Osteocyte (in vitro differentiated cells): Measurements from ENCODE around the gene AURKAIP1. TPM values are rescaled to one million over a fixed set of nuclear protein-coding genes. Genes with fewer than 3 reads are reported as not detected.

Experiments used
- DNase-seq: peaks from one replicate; pipeline ENCODE4 v3.0.0; 2021; ENCODE audit warnings: mixed read lengths; ENCODE audit not compliant: unreplicated experiment; ENCODE audit errors: extremely low spot score
- H3K27ac Mint-ChIP-seq: one replicate; pipeline ENCODE4 v1.8.0; 2021; ENCODE audit warnings: mild to moderate bottlenecking, mixed read lengths; ENCODE audit not compliant: unreplicated experiment
- H3K27me3 Mint-ChIP-seq: one replicate; pipeline ENCODE4 v1.8.0; 2021; ENCODE audit warnings: mixed read lengths; ENCODE audit not compliant: unreplicated experiment
- H3K36me3 Mint-ChIP-seq: one replicate; pipeline ENCODE4 v1.8.0; 2021; ENCODE audit warnings: mixed read lengths; ENCODE audit not compliant: unreplicated experiment
- H3K4me1 Mint-ChIP-seq: one replicate; pipeline ENCODE4 v1.8.0; 2021; ENCODE audit warnings: mixed read lengths; ENCODE audit not compliant: unreplicated experiment
- H3K4me3 Mint-ChIP-seq: one replicate; pipeline ENCODE4 v1.8.0; 2021; ENCODE audit warnings: mild to moderate bottlenecking, moderate library complexity, mixed read lengths; ENCODE audit not compliant: unreplicated experiment
- H3K9me3 Mint-ChIP-seq: one replicate; pipeline ENCODE4 v1.8.0; 2021; ENCODE audit warnings: mixed read lengths; ENCODE audit not compliant: unreplicated experiment
- CTCF ChIP-seq: fragments of 200-600 bp; sonication (generic); IDR thresholded peaks from 2 replicates; pipeline ENCODE4 v1.5.0; 2021; ENCODE audit warnings: antibody characterized with exemption, mild to moderate bottlenecking, moderate library complexity
- total RNA-seq: library from RNA; stranded (reverse); gene quantifications from 2 replicates; pipeline ENCODE4 v1.2.1, GENCODE V29; 2021

AURKAIP1 gene
- total RNA-seq, 1 donor from 2014 or later = 116 TPM

- H3K9me3 Mint-ChIP-seq = no peaks in the 10 kb centered on the region
- H3K27me3 Mint-ChIP-seq = no peaks in the 10 kb centered on the region
- H3K4me1 Mint-ChIP-seq = no peaks in the 10 kb centered on the region
- no peak within 1 kb of the TSS for H3K4me3 Mint-ChIP-seq
- no peak for DNase-seq
- no peak within 1 kb of the TSS for H3K27ac Mint-ChIP-seq
- H3K36me3 Mint-ChIP-seq = no peaks in the 10 kb centered on the region
- no peak for TF ChIP-seq CTCF
Measured at GRCh38 chr1:1421147-1421906, 46.3 kb upstream of the AURKAIP1 start, which contains the start of gene ANKRD65. TSS of gene ANKRD65 (minus strand) at chr1:1421276. CDS start at chr1:1421005, 271 bp downstream.

GRCh38 chr1:1420654-1421141, 45.7 kb upstream of the AURKAIP1 start:
- Mint-ChIP-seq H3K9me3 (no peaks in the 10 kb centered on the region), H3K36me3 (no peaks in the 10 kb centered on the region), H3K27ac (no peak overlapping the region), H3K27me3 (no peaks in the 10 kb centered on the region), H3K4me3 (no peak overlapping the region), H3K4me1 (no peaks in the 10 kb centered on the region)
- TF ChIP-seq CTCF = no peak
- DNase-seq = no peak

GRCh38 chr1:1419813-1420653, 45.0 kb upstream of the AURKAIP1 start:
- Mint-ChIP-seq H3K4me1 (no peaks in the 10 kb centered on the region), H3K27me3 (no peaks in the 10 kb centered on the region), H3K4me3 (no peak overlapping the region), H3K27ac (no peak overlapping the region), H3K9me3 (no peaks in the 10 kb centered on the region), H3K36me3 (no peaks in the 10 kb centered on the region)
- TF ChIP-seq CTCF = no peak
- DNase-seq = no peak

- Mint-ChIP-seq H3K9me3 (no peaks in the 10 kb centered on the region), H3K36me3 (no peaks in the 10 kb centered on the region), H3K4me3 (no peak overlapping the region), H3K27me3 (no peaks in the 10 kb centered on the region), H3K4me1 (no peaks in the 10 kb centered on the region), H3K27ac (no peak overlapping the region)
- no peak for TF ChIP-seq CTCF
- DNase-seq = no peak
Measured at GRCh38 chr1:1419363-1419812, 44.4 kb upstream of the AURKAIP1 start.
